GM21528 (cell line): Measurements from ENCODE around the gene TSPEAR.
"Not testable (repeated sequence)": the region's sequence is repeated elsewhere in the genome, so short reads cannot be mapped to it uniquely, and the experiment has no call there.

Experiments used
- ATAC-seq: cut with Tn5 transposase; IDR thresholded peaks from one replicate; pipeline ENCODE4 v1.9.1; 2021; ENCODE audit warnings: mild to moderate bottlenecking, moderate library complexity; ENCODE audit not compliant: unreplicated experiment, low FRiP score

TSPEAR gene

DNA sequence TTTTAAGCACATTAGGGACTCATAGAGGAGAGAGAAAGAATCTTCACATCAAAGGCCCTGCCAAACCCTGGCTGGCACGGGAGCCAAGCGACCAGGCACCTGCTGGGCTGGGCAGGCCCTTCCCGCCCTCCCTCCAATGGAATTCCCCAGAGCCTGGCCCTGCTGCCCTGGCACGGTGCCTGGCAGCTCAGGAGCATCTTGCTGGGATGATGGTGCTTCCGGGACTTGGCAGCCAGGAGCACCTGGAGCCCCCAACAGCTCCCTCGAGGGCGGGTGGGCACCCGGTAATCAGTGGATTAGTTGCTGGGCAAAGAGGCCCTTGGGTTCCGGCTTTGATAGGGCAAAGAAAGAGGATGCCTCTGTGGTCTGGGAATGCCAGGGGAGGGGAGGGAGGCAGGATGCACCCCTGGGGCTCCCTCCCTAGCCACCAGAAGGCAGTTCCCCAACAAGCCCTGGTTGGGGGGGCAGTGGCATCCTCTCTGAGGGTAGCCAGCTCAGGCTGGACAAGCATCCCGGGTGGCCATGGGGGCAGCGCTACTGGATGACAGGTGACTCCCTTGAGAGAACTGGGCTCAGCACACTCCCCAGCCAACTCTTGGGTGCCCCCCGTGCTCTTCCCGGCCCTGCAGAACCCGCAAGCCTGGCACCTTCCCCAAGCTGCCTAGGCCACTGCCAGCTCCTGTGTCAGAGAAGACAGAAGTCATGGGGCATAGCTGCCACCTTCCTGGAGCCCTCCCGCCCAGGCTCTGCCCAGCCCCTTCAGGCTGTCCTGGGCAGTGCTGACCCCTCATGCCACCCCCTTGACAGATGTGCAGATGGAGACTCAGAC, 197.8 kb downstream of the TSPEAR start:
- no peak for ATAC-seq

DNA sequence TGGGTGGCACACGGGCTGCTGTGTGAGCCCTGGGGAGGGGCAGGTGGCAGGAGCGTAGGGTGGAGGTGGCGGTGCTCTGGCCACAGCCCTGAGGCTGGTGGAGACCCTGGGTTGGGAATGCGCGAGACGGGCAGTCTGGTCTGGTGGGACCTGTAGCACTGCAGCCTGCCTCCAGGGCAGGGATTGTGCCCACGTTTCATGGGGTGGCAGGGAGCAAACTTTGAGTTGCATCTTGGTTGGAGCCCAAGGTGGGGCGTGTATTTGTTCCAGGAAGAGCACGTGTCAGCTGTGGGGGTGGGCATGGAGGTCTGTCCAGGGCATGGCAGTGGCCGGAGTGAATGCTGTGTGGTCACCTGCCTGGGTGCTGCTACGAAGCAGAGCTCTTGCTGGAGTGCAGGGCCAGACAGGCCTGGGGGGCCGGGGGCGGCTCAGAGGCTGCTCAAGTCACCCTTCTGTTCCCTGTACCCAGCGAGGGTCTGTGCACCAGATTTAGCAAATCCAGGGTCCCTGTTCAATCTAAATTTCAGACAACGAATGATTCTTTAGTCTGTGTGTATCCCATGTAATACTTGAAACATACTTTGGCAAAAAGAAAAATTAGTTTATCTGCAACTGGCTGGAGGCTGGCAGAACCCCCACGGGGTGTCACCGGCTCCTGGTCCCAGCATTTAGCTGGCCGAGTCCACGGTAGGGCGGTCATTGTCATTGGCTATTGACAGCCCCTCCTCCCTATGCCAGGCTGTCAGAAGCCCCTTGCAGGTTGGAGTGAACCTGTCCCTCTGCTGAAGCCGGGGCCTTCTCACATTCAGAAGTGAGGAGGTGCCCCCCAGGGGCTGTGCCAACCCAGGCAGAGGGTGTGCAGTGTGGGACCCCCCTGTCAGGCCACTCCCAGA, 198.6 kb downstream of the TSPEAR start:
- ATAC-seq: no peak

DNA sequence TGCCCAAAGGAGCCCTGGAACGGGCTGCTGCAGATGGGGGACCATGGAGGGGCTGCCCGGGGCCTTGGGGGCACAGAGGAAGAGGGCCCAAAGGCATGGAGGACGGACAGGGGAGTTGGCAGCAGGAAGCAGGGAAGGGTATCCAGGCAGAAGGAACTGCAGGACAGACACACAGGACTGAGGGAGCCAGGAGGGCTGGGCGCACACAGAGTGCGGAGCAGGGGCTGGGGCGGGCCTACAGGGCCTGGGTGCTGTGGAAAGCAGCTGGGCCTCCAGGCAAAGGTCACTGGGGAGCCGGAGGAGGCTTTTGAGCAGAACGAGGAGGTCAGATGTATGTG, 199.5 kb downstream of the TSPEAR start:
- ATAC-seq: no peak

DNA sequence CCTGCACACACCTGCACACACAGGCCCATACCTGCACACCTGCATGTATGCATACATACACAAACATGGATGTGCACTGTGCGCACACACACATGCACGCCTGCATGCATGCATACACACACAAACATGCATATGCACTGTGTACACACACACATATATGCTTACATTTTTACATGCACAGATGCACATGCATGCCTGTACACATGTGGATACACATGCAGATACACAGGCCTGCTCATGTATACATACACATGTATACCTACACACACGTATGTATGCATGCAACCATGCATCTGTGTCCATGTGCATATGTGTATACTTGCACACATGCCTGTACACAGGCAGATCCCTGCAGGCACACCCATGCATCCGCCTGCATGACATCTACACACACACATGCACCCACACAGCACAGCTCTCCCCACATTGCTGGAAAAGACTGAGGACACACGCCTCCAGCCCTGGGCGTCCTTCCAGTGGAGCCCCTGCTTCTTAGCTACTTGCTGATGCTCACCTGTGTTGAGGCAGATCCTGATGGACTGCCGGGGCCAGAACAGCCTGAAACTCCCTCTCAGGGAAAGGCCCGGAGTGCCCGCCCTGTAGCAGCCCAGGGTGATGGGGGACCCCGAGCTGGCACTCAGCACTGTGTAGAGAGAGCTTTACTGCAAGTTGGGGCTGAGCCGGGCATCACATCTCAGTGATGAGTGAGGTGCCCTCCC, 200.0 kb downstream of the TSPEAR start:
- no peak for ATAC-seq

DNA sequence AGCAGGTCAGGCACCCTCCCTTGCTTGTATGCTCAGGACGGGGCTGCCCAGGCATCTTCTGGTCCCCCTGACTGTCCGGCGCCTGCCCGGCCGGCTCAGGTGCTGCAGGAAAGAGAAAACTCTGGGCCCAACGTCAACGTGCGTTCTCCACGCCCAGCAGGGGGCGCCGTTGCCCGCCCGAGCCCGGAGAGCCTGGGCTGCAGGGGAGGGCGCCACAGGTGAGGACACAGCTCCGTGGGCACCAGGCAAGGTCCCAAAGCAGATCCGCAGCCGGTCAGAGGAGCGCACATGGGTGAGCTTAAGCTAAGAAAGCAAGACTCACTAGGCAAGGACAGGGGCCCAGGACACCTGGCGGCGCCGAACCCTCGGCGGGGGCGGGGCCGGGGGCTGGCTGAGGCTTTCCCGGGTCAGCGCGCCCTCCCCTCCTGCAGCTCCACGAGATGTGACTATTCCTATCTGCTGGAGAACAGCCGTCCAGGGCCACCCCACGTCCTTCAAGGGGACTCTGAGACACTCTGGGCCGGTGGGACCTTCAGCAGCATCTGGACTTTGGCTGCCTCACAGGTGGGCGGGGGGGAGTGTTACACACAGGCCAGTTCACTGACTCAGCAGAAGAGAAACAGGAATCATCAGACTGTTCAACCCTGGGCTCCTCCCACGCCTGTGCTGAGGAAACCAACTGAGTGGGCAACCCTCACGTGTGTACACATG, 200.7 kb downstream of the TSPEAR start:
- no peak for ATAC-seq

DNA sequence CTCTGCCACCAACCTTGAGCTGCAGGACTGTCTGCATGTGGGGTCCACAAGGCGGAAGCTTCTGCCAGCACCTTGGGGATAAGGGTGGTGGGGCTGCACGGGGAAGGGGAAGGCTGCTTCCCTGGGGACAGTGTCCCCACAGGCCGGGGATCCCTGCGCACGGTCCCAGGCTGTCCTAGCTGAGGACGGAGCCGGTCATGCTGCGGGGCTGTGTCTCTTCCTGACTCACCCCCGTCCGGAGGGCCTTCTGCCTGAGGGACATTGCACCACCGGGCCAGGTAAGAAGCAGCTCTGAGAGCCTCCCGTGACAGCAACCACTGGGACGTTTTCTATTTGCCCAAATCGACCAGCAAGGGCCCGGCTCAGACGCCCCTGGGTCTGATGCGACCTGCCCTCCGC, 201.3 kb downstream of the TSPEAR start:
- ATAC-seq: no peak

DNA sequence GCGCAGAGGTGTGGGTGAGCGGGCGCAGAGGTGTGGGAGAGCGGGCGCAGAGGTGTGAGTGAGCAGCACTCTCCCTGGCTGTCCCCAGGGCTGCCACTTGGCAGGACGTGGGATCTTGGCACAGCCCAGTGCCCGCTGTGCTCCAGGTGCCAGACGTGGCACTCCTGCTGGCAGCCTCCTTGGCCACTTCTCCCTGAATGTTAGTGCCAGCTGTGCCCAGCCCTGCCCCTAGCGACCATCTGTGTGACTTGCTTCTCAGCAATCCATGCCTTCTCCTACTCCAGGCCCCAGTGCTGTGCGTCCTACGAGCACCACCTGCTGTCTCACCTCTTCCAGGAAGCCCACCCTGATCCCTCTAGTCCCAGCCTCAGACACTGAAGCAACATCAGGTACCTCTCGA, 201.8 kb downstream of the TSPEAR start:
- no peak for ATAC-seq

DNA sequence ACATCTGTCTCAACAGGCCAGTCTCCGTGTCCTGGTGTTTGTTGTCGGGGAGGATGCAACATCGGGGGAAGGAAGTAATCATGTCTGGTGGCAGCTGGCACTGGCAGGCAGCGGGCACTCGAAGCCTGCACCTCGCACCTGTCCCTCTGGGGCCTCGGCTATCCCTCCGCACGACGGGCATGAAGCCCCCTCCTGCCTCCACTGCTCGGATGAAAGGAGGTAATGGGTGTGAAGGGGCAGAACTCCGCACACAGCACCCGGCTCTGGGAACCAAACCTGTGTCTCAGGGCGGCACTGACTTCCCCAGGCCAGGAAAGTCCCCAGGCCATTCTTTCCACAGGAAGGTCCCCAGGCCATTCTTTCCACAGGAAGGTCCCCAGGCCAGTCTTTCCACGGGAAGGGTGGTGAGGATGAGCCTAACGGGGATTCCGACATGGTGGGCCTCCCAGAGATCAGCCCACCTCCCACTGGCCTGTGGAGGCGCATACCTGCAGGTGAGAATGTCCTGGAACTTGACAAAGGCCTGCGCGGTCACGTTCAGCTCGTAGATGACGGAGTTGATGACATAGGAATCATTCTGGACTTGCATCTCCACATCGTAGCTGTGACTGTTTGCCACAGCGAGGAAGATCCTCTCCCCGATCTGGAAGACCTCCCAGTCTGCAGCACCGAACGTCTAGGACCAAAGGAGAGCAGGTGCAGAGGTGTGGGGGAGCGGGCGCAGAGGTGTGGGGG, 202.5 kb downstream of the TSPEAR start:
- no peak for ATAC-seq

DNA sequence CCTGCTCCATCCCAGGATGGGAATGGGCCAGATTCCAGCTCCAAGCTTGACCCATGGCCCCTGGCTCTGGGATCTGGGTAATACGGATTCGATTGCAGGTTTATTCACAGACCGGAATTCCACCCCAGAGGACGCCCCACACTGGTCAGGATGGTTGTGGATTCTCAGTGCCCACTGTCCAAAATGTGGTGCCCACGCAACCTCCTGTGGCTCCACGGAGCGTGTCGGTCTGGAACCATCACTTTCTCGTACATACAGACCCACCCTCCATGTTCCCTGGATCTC, 203.0 kb downstream of the TSPEAR start:
- no peak for ATAC-seq

DNA sequence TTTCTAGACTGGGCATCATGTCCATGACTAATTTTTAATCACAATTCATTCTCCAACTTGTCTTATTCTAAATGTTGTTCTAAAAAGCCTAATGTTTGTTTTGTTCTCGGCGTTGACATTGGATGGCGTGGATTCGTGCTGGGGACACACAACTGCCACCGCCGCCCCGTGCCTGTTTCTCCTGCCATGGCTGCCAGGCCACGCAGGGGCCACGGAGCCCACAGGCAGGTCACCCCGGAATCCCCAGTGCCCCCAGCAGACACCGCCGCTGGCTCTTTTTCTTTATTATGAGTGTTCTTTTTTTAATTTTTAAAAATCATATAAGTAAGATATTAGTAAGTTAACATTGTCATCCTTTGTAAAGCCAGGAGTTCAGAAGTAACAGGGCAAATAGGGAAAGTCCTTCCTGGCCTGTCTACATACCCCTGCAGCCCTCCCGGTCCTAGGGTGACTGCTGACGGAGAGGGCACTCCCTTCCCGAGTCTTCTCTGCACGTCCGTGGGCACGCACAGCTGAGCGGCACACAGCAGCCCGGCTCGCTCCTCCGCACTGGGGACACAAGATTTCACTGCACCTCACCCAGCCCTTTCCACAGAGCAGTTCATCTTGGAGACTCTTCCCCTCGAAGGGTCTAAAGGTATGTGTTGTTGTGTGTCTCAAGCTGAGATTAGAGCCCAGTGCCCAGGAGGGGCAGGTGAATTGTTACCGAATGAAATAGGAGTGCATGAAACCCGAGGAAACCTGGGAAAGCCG, 203.5 kb downstream of the TSPEAR start:
- no peak for ATAC-seq

DNA sequence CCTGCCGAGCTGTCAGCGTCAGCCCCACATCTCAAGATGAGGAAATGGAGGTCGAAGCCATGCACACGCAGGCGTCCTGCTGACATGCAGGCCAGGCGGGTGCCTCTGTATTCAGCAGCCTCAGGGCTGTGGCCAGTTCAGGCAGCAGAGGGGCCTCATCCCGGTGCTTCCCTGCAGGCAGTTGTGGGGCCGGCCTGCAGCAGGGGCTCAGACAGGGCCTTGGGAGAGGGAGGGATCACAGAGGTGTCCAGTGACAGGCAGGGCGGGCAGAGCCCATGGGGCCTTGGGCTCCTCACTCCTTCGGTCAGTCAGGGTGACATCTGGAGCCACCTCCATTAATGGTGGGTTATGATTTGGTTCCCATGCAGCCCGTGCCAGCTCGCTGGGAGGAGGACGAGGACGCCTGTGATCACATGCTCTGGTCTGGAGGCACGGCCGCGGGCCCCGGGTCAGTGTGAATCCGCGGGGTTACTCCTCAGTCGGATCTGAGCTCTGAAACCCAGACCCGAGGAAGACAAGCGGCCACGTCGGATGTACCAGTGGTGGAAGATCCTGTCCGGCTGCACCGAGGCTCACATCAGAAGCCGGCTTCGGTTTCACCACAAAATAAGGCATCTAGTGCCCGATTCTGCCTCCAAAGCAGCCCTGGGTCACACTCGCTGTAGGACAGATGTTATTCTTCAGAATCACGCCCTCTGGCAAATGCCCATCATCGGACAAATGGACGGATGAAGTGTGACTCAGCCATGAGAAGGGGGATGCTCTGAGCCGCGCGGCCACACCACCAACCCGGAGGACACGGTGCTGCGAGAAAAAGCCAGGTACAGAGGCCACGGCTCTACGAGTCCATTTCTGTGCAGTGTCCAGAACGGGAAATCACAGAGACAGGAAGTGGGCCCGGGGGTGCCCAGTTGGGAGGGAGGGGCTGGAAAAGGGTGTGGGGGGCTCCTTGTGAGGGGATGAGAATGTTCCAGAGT, 204.8 kb downstream of the TSPEAR start:
- no peak for ATAC-seq

DNA sequence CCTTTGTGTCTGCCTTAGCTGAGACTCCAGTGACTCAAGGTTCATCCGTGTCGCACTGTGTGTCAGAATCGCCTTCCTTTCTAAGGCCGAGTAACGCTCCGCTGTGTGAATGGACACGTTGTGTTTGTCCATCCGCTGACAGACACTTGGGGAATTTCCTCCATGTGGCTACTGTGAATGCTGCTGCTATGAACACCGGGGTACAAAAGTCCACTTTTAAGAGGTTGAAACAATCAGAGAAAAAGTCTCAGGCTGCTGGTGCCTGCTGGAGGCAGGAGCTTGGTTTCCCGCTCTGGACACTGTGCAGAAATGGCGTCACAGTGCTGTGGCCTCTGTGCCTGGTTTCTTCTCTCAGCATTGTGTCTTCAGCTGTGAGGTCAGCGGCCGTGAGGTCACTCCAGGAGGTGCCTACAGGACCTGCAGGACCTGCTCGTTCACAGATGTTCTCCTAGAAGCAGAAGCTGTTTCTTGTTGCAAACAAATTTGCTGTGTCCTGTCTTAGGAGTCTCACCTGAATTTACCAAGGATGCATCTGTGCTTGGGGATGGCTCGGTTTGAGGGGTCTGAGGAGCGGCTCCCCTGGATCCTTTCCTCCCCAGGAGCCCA, 205.6 kb downstream of the TSPEAR start:
- no peak for ATAC-seq

DNA sequence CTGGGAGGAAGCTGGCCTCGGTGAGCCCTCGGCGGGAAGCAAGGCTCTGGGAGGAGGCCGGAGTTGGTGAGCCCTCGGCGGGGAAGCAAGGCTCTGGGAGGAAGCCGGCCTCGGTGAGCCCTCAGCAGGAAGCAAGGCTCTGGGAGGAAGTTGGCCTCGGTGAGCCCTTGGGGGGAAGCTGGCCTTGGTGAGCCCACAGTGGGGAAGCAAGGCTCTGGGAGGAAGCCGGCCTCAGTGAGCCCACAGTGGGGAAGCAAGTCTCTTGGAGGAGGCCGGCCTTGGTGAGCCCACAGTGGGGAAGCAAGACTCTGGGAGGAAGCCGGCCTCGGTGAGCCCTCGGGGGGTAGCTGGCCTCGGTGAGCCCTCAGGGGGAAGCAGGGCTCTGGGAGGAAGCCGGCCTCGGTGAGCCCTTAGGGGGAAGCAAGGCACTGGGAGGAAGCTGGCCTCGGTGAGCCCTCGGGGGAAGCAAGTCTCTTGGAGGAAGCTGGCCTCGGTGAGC, 207.4 kb downstream of the TSPEAR start:
- no peak for ATAC-seq

DNA sequence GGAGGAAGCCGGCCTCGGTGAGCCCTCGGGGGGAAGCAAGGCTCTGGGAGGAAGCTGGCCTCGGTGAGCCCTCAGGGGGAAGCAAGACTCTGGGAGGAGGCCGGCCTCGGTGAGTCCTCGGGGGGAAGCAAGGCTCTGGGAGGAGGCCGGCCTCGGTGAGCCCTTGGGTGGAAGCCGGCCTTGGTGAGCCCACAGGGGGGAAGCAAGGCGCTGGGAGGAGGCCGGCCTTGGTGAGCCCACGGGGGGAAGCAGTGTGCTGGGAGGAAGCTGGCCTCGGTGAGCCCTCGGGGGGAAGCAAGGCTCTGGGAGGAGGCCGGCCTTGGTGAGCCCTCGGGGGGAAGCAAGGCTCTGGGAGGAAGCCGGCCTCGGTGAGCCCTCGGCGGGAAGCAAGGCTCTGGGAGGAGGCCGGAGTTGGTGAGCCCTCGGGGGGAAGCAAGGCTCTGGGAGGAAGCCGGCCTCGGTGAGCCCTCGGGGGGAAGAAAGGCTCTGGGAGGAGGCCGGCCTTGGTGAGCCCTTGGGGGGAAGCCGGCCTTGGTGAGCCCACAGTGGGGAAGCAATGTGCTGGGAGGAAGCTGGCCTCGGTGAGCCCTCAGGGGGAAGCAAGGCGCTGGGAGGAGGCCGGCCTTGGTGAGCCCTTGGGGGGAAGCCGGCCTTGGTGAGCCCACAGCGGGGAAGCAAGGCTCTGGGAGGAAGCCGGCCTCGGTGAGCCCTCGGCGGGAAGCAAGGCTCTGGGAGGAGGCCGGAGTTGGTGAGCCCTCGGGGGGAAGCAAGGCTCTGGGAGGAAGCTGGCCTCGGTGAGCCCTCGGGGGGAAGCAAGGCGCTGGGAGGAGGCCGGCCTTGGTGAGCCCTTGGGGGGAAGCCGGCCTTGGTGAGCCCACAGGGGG, 208.1 kb downstream of the TSPEAR start:
- ATAC-seq: not testable (repeated sequence)

DNA sequence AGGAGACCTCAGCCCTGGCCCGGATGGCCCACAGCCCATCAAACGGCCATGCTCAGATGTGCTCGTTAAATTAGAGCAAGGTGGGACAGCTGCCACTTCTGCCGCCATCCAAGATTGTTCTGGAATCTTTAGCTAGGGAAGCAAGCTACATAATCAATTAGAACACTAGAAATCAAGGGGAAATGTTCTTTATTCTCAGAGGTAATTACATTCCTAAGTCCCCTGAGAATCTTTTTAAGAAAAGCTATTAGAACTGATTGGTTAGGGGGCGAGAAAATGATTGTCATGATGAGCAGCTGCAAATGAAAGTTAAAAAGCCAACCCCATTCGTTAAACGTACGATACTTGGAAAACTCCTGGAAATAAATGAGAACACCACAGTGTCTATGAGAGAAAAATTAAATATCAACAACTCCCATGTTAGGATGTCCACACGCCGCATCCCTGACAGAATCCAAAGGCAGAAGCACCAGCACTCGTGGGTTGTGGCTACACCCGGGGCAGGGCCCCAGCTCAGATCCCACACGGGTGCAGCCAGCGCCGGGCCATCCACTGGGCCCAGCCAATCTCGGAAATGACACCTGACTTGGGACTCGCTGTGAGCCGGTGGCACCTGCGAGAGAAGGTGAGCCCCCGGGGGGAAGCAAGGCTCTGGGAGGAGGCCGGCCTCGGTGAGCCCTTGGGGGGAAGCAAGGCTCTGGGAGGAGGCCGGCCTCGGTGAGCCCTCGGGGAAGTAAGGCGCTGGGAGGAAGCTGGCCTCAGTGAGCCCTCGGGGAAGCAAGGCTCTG, 209.0 kb downstream of the TSPEAR start:
- ATAC-seq: no peak

DNA sequence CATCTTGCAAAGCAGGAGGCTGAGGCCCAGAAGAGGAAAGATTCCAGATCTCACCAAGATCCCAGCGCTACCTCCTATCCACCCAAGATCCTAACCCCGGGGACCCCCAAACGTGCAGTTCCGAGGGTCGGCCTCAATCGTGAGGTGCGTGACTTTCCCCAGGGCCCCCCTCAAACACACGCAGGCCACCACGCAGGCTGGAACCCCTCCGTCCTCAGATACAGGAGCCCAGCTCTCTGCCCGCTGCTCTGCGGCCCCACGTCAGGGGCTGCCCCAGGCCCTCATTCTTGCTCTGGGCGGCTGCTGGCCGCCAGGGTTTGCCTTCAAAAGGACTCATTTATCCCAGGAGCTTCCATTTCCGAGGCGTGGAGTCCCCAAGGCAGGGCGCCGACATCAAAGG, 211.3 kb downstream of the TSPEAR start:
- no peak for ATAC-seq
